Ovary (tissue), 3 donors: ENCODE data around the gene PITPNB.

Experiments used
- CTCF ChIP-seq, 3 donors: fragments of 450-650 bp in 2 of 3; fragments of 200-600 bp in 1 of 3; IDR thresholded peaks; one replicate each; pipeline versions ENCODE4 v1.5.1 to v1.8.0; 2016 to 2022; ENCODE audit warnings: antibody characterized with exemption in 3 of 3, mild to moderate bottlenecking in 1 of 3
- EP300 ChIP-seq: sonication (generic); formaldehyde crosslinking; IDR thresholded peaks from one replicate; pipeline ENCODE4 v1.6.1; 2017; ENCODE audit warnings: antibody characterized with exemption
- POLR2A ChIP-seq: fragments of 450-650 bp; IDR thresholded peaks from one replicate; pipeline ENCODE4 v1.6.1; 2017; ENCODE audit warnings: antibody characterized with exemption, mild to moderate bottlenecking, moderate library complexity
- donor health status: DM: no; HTN: no; CAD: no.

GRCh38 chr22:27948569-27948968 lies 29.5 kb upstream of the PITPNB start:
- TF ChIP-seq CTCF (IDR thresholded peaks at IDR 0.05) (no peak), POLR2A (no peak), EP300 (no peak)
